IMR-90 (cell line): ENCODE measurements around the gene APPBP2. TPM values are rescaled to one million over a fixed set of nuclear protein-coding genes. Genes with fewer than 3 reads are reported as not detected.

Experiments used
- ATAC-seq: fragments of 200-7000 bp; cut with Tn5 transposase; 2 replicates; pipeline ENCODE4 v1.9.1; 2020; ENCODE audit warnings: low read depth, mild to moderate bottlenecking, moderate library complexity
- BruUV-seq: library from RNA; stranded (reverse); fragments of 400-500 nt; replicated peaks from 2 replicates; lab custom pipeline; 2021; lab: Mats Ljungman, UMichigan
- CTCF ChIA-PET: fragments of 300-600 bp; formaldehyde crosslinking; extraction: SDS; loops from one replicate; lab custom pipeline; 2021; ENCODE audit warnings: antibody characterized with exemption; lab: Yijun Ruan, JAX
- POLR2A ChIA-PET: fragments of 300-600 bp; sonication (Branson Sonifier 250); formaldehyde crosslinking; loops from one replicate; lab custom pipeline; 2022; ENCODE audit warnings: antibody characterized with exemption; ENCODE audit not compliant: unreplicated experiment; lab: Charles Lee
- DNase-seq: peaks from one replicate; pipeline ENCODE4 v3.0.0; 2013
- H2AFZ ChIP-seq: replicated peaks from 2 replicates; pipeline ENCODE3; 2013; ENCODE audit warnings: low read length, mild to moderate bottlenecking; ENCODE audit not compliant: poor library complexity
- H2AK5ac ChIP-seq: 2 replicates; pipeline ENCODE4 v1.6.1; 2013; ENCODE audit warnings: low read depth, low read length, inconsistent platforms
- H2AK9ac ChIP-seq: replicated peaks from 2 replicates; pipeline ENCODE3; 2013; ENCODE audit warnings: mild to moderate bottlenecking, low read depth, low read length, moderate library complexity; ENCODE audit not compliant: poor library complexity
- H2BK120ac ChIP-seq: 2 replicates; pipeline ENCODE4 v1.6.1; 2013; ENCODE audit warnings: low read depth, low read length, inconsistent platforms
- H2BK15ac ChIP-seq: 3 replicates; pipeline ENCODE4 v1.6.1; 2013; ENCODE audit warnings: low read depth, low read length, inconsistent platforms
- H2BK20ac ChIP-seq: 2 replicates; pipeline ENCODE4 v1.6.1; 2013; ENCODE audit warnings: low read depth, mild to moderate bottlenecking, inconsistent platforms, low read length, moderate library complexity
- H2BK5ac ChIP-seq: 2 replicates; pipeline ENCODE4 v1.6.1; 2013; ENCODE audit warnings: mild to moderate bottlenecking, low read depth, low read length, inconsistent platforms; ENCODE audit not compliant: poor library complexity, severe bottlenecking
- H3K14ac ChIP-seq: replicated peaks from 2 replicates; pipeline ENCODE4 v1.6.1; 2013; ENCODE audit warnings: low read depth, low read length, inconsistent platforms
- H3K18ac ChIP-seq: 2 replicates; pipeline ENCODE4 v1.6.1; 2013; ENCODE audit warnings: low read depth, low read length, control low read depth
- H3K23ac ChIP-seq: 2 replicates; pipeline ENCODE4 v1.6.1; 2013; ENCODE audit warnings: low read depth, low read length, inconsistent platforms
- H3K27ac ChIP-seq: 2 replicates; pipeline ENCODE4 v1.5.1; 2013; ENCODE audit warnings: mild to moderate bottlenecking, control low read depth, low read length; ENCODE audit not compliant: insufficient read depth
- H3K27me3 ChIP-seq: 2 replicates; pipeline ENCODE4 v1.6.1; 2013; ENCODE audit warnings: low read length; ENCODE audit not compliant: control insufficient read depth, insufficient read depth
- H3K36me3 ChIP-seq: 2 replicates; pipeline ENCODE4 v1.6.1; 2013; ENCODE audit warnings: low read length, mixed read lengths; ENCODE audit not compliant: control insufficient read depth, insufficient read depth
- H3K4ac ChIP-seq: 2 replicates; pipeline ENCODE4 v1.6.1; 2013; ENCODE audit warnings: low read depth, low read length, inconsistent platforms
- H3K4me1 ChIP-seq: 2 replicates; pipeline ENCODE4 v1.6.1; 2013; ENCODE audit warnings: low read length, mixed read lengths; ENCODE audit not compliant: control insufficient read depth, insufficient read depth
- H3K4me2 ChIP-seq: 2 replicates; pipeline ENCODE4 v1.6.1; 2013; ENCODE audit warnings: low read depth, mild to moderate bottlenecking, control low read depth, low read length, moderate library complexity
- H3K4me3 ChIP-seq: 2 replicates; pipeline ENCODE4 v1.5.1; 2013; ENCODE audit warnings: low read depth, mild to moderate bottlenecking, control low read depth, low read length, moderate library complexity; ENCODE audit not compliant: insufficient read depth
- H3K56ac ChIP-seq: 2 replicates; pipeline ENCODE4 v1.6.1; 2013; ENCODE audit warnings: low read length, inconsistent platforms; ENCODE audit not compliant: insufficient read depth; ENCODE audit errors: extremely low read depth
- H3K79me1 ChIP-seq, 2 experiments: 2 replicates each; pipeline ENCODE4 v1.6.1; 2013; ENCODE audit warnings: low read length in 2 of 2, inconsistent platforms in 1 of 2, low read depth in 1 of 2
- H3K9ac ChIP-seq: 2 replicates; pipeline ENCODE4 v1.6.1; 2013; ENCODE audit warnings: low read depth, low read length, control low read depth
- H3K9me1 ChIP-seq: 2 replicates; pipeline ENCODE4 v1.6.1; 2013; ENCODE audit warnings: low read length, inconsistent platforms; ENCODE audit not compliant: insufficient read depth
- H3K9me3 ChIP-seq: 2 replicates; pipeline ENCODE4 v1.6.1; 2013; ENCODE audit warnings: low read length; ENCODE audit not compliant: control insufficient read depth, insufficient read depth
- H4K20me1 ChIP-seq: 2 replicates; pipeline ENCODE4 v1.6.1; 2013; ENCODE audit warnings: low read length, inconsistent platforms; ENCODE audit not compliant: insufficient read depth
- H4K5ac ChIP-seq: 2 replicates; pipeline ENCODE4 v1.6.1; 2013; ENCODE audit warnings: mild to moderate bottlenecking, low read depth, low read length, control low read depth
- H4K8ac ChIP-seq, 2 experiments: 2 replicates each; pipeline ENCODE4 v1.6.1; 2013; ENCODE audit warnings: low read depth in 2 of 2, low read length in 2 of 2, control low read depth in 1 of 2, inconsistent platforms in 1 of 2
- H4K91ac ChIP-seq: 2 replicates; pipeline ENCODE4 v1.6.1; 2013; ENCODE audit warnings: low read depth, low read length, inconsistent platforms; ENCODE audit not compliant: insufficient read depth
- BHLHE40 ChIP-seq: fragments of 150-350 bp; IDR thresholded peaks from 2 replicates; pipeline ENCODE4 v1.6.1; 2016; ENCODE audit warnings: mild to moderate bottlenecking, low read depth, low read length
- CHD1 ChIP-seq: IDR thresholded peaks from 2 replicates; pipeline ENCODE4 v1.6.1; 2012; ENCODE audit warnings: low read depth, low read length, improper control_type of control experiment
- CTCF ChIP-seq: conservative IDR thresholded peaks from 2 replicates; pipeline ENCODE4 v1.5.1; 2012; ENCODE audit warnings: mild to moderate bottlenecking, low read depth, low read length, improper control_type of control experiment
- ELK1 ChIP-seq: fragments of 150-350 bp; IDR thresholded peaks from 2 replicates; pipeline ENCODE4 v1.6.1; 2016; ENCODE audit warnings: low read depth, mild to moderate bottlenecking, low read length, moderate library complexity, borderline replicate concordance
- FOS ChIP-seq: fragments of 150-350 bp; IDR thresholded peaks from 2 replicates; pipeline ENCODE4 v1.6.1; 2016; ENCODE audit warnings: low read depth, low read length
- MAFK ChIP-seq: IDR thresholded peaks from 2 replicates; pipeline ENCODE4 v1.6.1; 2012; ENCODE audit warnings: low read depth, low read length, improper control_type of control experiment
- MAZ ChIP-seq: IDR thresholded peaks from 2 replicates; pipeline ENCODE4 v1.6.1; 2012; ENCODE audit warnings: low read depth, mild to moderate bottlenecking, low read length, improper control_type of control experiment, moderate library complexity, borderline replicate concordance
- MXI1 ChIP-seq: IDR thresholded peaks from 2 replicates; pipeline ENCODE4 v1.6.1; 2012; ENCODE audit warnings: low read depth, mild to moderate bottlenecking, low read length, moderate library complexity, borderline replicate concordance
- NFE2L2 ChIP-seq: fragments of 150-350 bp; IDR thresholded peaks from 2 replicates; pipeline ENCODE4 v1.6.1; 2016; ENCODE audit warnings: low read depth, mild to moderate bottlenecking, low read length
- POLR2A ChIP-seq: IDR thresholded peaks from 2 replicates; pipeline ENCODE4 v1.6.1; 2012; ENCODE audit warnings: mild to moderate bottlenecking, low read depth, low read length
- RAD21 ChIP-seq: IDR thresholded peaks from 2 replicates; pipeline ENCODE4 v1.6.1; 2012; ENCODE audit warnings: low read length, improper control_type of control experiment
- RCOR1 ChIP-seq: IDR thresholded peaks from 2 replicates; pipeline ENCODE4 v1.6.1; 2012; ENCODE audit warnings: mild to moderate bottlenecking, low read length, improper control_type of control experiment; ENCODE audit not compliant: insufficient replicate concordance
- SMC3 ChIP-seq: fragments of 150-350 bp; IDR thresholded peaks from 2 replicates; pipeline ENCODE4 v1.6.1; 2016; ENCODE audit warnings: low read depth, mild to moderate bottlenecking, antibody characterized with exemption, low read length, moderate library complexity
- WGBS, 2 experiments: methylation state at CpG; one replicate each; pipeline versions ENCODE4 v1.1.5 to v1.1.7; 2013; ENCODE audit warnings: missing lambda C conversion rate in 2 of 2; ENCODE audit not compliant: insufficient read length in 1 of 2; ENCODE audit errors: extremely low coverage in 2 of 2; 5-methylcytosine and 5-hydroxymethylcytosine counted together
- dilution Hi-C: fragments of 300-500 bp; cut with HindIII; formaldehyde crosslinking; loops from one replicate; pipeline ENCODE4 v1.14.3; 2018; ENCODE audit warnings: low sequenced_read_pairs; ENCODE audit not compliant: unreplicated experiment
- in situ Hi-C: fragments of 300-500 bp; cut with MboI; formaldehyde crosslinking; loops from 3 replicates; pipeline ENCODE4 v1.14.3; 2019; ENCODE audit warnings: low sequenced_read_pairs, inconsistent platforms, mixed read lengths
- intact Hi-C: fragments of 100-400 bp; cut with micrococcal nuclease; formaldehyde crosslinking; loops from 2 replicates; pipeline ENCODE4 v1.10.0; 2022
- polyA plus RNA-seq, 3 experiments: library from polyadenylated mRNA; depleted of rRNA; stranded (reverse); fragments of >200 nt; gene quantifications; 2 replicates each; pipeline ENCODE4 v1.2.3, GENCODE V29; 2012; ENCODE audit warnings: low replicate concordance in 1 of 3
- total RNA-seq: library from RNA; depleted of rRNA; stranded (reverse); fragments of >200 nt; gene quantifications from 2 replicates; pipeline ENCODE4 v1.2.3, GENCODE V29; 2012

APPBP2 gene
- total and polyA plus RNA-seq, 2 of the 4 experiments (the other 2 are of a cell fraction) = 12.3 to 93.9 TPM

GRCh38 chr17:60565233-60565632, 39.2 kb upstream of the APPBP2 start:
- Histone ChIP-seq H3K4me2 (no peak overlapping the region), H3K79me1 (no peaks in the 10 kb centered on the region; a peak in 1 of 4 replicates), H3K4me1 (no peaks in the 10 kb centered on the region), H3K4me3 (no peak overlapping the region), H3K9me3 (no peaks in the 10 kb centered on the region), H2BK120ac (no peak overlapping the region), H2AK9ac (no peak overlapping the region), H3K4ac (no peak overlapping the region), H2BK20ac (no peak overlapping the region), H3K27me3 (no peaks in the 10 kb centered on the region), H2BK5ac (no peak overlapping the region), H4K20me1 (no peaks in the 10 kb centered on the region), H4K91ac (no peak overlapping the region), H2AFZ (no peak overlapping the region), H3K9ac (no peak overlapping the region), H4K8ac (no peak overlapping the region), H3K9me1 (0 out of 2 replicates have a peak, but pooled peaks cover 3% of the 10 kb centered on the region), H2BK15ac (no peak overlapping the region), H3K14ac (no peak overlapping the region; the same call in 1 of the 2 replicates), H3K36me3 (no peaks in the 10 kb centered on the region), H4K5ac (no peak overlapping the region), H2AK5ac (no peak overlapping the region), H3K18ac (no peak overlapping the region), H3K56ac (no peak overlapping the region), H3K23ac (no peak overlapping the region), H3K27ac (no peak overlapping the region)
- intact Hi-C loops = no loop called here
- ChIA-PET POLR2A (no interaction called here), CTCF (no interaction called here)
- no TSS peak for BruUV-seq
- WGBS, 2 experiments = 83% methylated on average over 5 of the region's 6 CpGs; no CpG with 5 or more reads in 1 of the 2 experiments
- DNase-seq (no peak), ATAC-seq (no peak)
- TF ChIP-seq FOS (no peak), MAFK (no peak), CTCF (no peak), CHD1 (no peak), SMC3 (no peak), BHLHE40 (no peak), MAZ (no peak), RCOR1 (no peak), RAD21 (no peak), NFE2L2 (no peak), POLR2A (no peak), MXI1 (no peak), ELK1 (no peak)
- dilution Hi-C loops = no loop called here
- in situ Hi-C loops = no loop called here
